HTERT RPE-1 (cell line): Measurements from ENCODE around the gene ALK.
"Not testable (repeated sequence)": the region's sequence is repeated elsewhere in the genome, so short reads cannot be mapped to it uniquely, and the experiment has no call there.

Experiments used
- in situ Hi-C: fragments of 300-500 bp; cut with MboI; formaldehyde crosslinking; loops from 4 replicates; pipeline ENCODE4 v1.14.3; 2020; ENCODE audit warnings: low sequenced_read_pairs

ALK gene

GRCh38 chr2:29263886-29264285 is 657.5 kb downstream of the ALK start:
- in situ Hi-C loops: no loop called here

- in situ Hi-C loops: no loop called here
These were observed 658.6 kb downstream of the ALK start for GRCh38 chr2:29262681-29263260.

- in situ Hi-C loops: no loop called here
These were observed 660.4 kb downstream of the ALK start for GRCh38 chr2:29261003-29261402.

- in situ Hi-C loops: no loop called here
These were observed 661.1 kb downstream of the ALK start for GRCh38 chr2:29260142-29260772.

- in situ Hi-C loops: no loop called here
These were observed 662.2 kb downstream of the ALK start for GRCh38 chr2:29259221-29259620.

GRCh38 chr2:29255004-29255403 is 666.4 kb downstream of the ALK start:
- in situ Hi-C loops: no loop called here

- in situ Hi-C loops: not testable (repeated sequence)
These were observed 667.7 kb downstream of the ALK start for GRCh38 chr2:29253495-29254275.

- in situ Hi-C loops: no loop called here
These were observed 668.4 kb downstream of the ALK start for GRCh38 chr2:29253026-29253425.

- in situ Hi-C loops: no loop called here
These were observed 670.0 kb downstream of the ALK start for GRCh38 chr2:29251406-29251805.

- in situ Hi-C loops: no loop called here
These were observed 670.4 kb downstream of the ALK start for GRCh38 chr2:29250977-29251376.

GRCh38 chr2:29249666-29250253 is 671.6 kb downstream of the ALK start:
- in situ Hi-C loops: no loop called here

GRCh38 chr2:29247336-29247914 is 674.0 kb downstream of the ALK start:
- in situ Hi-C loops: no loop called here

- in situ Hi-C loops: no loop called here
These were observed 674.7 kb downstream of the ALK start for GRCh38 chr2:29246383-29247300.

GRCh38 chr2:29245742-29246382 is 675.5 kb downstream of the ALK start:
- in situ Hi-C loops: no loop called here

- in situ Hi-C loops: not testable (repeated sequence)
These were observed 676.2 kb downstream of the ALK start for GRCh38 chr2:29245035-29245741.

GRCh38 chr2:29242621-29243375 is 678.6 kb downstream of the ALK start:
- in situ Hi-C loops: no loop called here

GRCh38 chr2:29241955-29242565 is 679.3 kb downstream of the ALK start:
- in situ Hi-C loops: no loop called here

GRCh38 chr2:29241341-29241740 is 680.0 kb downstream of the ALK start:
- in situ Hi-C loops: no loop called here
